Osteocyte (in vitro differentiated cells): ENCODE results near the gene BSDC1. TPM values are rescaled to one million over a fixed set of nuclear protein-coding genes. Genes with fewer than 3 reads are reported as not detected.
"Not testable (repeated sequence)": the region's sequence is repeated elsewhere in the genome, so short reads cannot be mapped to it uniquely, and the experiment has no call there.

Experiments used
- DNase-seq: peaks from one replicate; pipeline ENCODE4 v3.0.0; 2021; ENCODE audit warnings: mixed read lengths; ENCODE audit not compliant: unreplicated experiment; ENCODE audit errors: extremely low spot score
- H3K27ac Mint-ChIP-seq: one replicate; pipeline ENCODE4 v1.8.0; 2021; ENCODE audit warnings: mild to moderate bottlenecking, mixed read lengths; ENCODE audit not compliant: unreplicated experiment
- H3K27me3 Mint-ChIP-seq: one replicate; pipeline ENCODE4 v1.8.0; 2021; ENCODE audit warnings: mixed read lengths; ENCODE audit not compliant: unreplicated experiment
- H3K36me3 Mint-ChIP-seq: one replicate; pipeline ENCODE4 v1.8.0; 2021; ENCODE audit warnings: mixed read lengths; ENCODE audit not compliant: unreplicated experiment
- H3K4me1 Mint-ChIP-seq: one replicate; pipeline ENCODE4 v1.8.0; 2021; ENCODE audit warnings: mixed read lengths; ENCODE audit not compliant: unreplicated experiment
- H3K4me3 Mint-ChIP-seq: one replicate; pipeline ENCODE4 v1.8.0; 2021; ENCODE audit warnings: mild to moderate bottlenecking, moderate library complexity, mixed read lengths; ENCODE audit not compliant: unreplicated experiment
- H3K9me3 Mint-ChIP-seq: one replicate; pipeline ENCODE4 v1.8.0; 2021; ENCODE audit warnings: mixed read lengths; ENCODE audit not compliant: unreplicated experiment
- total RNA-seq: library from RNA; stranded (reverse); gene quantifications from 2 replicates; pipeline ENCODE4 v1.2.1, GENCODE V29; 2021
- TF ChIP-seq, protein P1 (sequence below): fragments of 200-600 bp; sonication (generic); IDR thresholded peaks from 2 replicates; pipeline ENCODE4 v1.5.0; 2021; ENCODE audit warnings: antibody characterized with exemption, mild to moderate bottlenecking, moderate library complexity

The BSDC1 gene
- total RNA-seq, 1 donor from 2014 or later, result 77.4 TPM

DNA sequence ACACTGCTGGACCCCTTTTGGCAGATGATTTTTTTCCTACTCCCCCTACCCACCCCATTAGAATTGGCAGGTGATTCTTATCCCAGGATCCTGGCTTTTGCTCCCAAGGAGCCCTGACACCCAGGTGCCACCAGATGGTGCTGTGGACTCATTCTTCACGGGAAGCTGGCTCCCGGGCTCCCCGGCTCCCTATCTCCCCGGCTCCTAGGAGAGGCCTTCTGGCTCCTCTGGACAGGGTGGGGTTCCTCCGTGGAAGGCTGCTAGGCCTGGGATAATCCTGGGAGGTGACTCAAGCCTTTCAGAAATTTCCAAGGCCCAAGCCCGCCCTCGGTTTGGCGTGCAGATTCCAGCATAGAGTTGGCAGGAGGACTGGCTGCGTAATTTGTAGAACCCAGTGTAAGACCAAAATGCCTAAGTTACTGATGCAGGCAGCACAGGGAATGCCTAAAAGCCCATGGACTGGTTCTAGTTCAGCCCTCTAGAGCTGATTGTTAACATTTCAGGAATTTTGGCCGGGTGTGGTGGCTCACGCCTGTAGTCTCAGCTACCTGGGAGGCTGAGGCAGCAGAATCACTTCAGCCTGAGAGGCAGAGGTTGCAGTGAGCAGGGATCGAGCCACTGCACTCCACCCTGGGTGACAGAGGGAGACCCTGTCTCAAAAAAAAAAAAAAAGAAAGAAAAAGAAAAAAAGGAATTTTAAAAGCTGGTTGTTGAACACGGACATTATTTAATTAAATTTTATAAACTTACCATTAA, 6.8 kb upstream of the BSDC1 start:
- H3K9me3 Mint-ChIP-seq, result no peaks in the 10 kb centered on the region
- no peaks in the 10 kb centered on the region for H3K27me3 Mint-ChIP-seq
- DNase-seq, result peak; percentile 92
- H3K27ac Mint-ChIP-seq, result peak overlapping the region; percentile 42
- H3K4me3 Mint-ChIP-seq, result no peak overlapping the region
- TF ChIP-seq, protein P1, sequence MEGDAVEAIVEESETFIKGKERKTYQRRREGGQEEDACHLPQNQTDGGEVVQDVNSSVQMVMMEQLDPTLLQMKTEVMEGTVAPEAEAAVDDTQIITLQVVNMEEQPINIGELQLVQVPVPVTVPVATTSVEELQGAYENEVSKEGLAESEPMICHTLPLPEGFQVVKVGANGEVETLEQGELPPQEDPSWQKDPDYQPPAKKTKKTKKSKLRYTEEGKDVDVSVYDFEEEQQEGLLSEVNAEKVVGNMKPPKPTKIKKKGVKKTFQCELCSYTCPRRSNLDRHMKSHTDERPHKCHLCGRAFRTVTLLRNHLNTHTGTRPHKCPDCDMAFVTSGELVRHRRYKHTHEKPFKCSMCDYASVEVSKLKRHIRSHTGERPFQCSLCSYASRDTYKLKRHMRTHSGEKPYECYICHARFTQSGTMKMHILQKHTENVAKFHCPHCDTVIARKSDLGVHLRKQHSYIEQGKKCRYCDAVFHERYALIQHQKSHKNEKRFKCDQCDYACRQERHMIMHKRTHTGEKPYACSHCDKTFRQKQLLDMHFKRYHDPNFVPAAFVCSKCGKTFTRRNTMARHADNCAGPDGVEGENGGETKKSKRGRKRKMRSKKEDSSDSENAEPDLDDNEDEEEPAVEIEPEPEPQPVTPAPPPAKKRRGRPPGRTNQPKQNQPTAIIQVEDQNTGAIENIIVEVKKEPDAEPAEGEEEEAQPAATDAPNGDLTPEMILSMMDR, result peak; percentile 93
- no peaks in the 10 kb centered on the region for H3K36me3 Mint-ChIP-seq
- peaks cover 1% of the 10 kb centered on the region for H3K4me1 Mint-ChIP-seq

GRCh38 chr1:32399843-32400242, 5.6 kb upstream of the BSDC1 start:
- Mint-ChIP-seq H3K27ac (no peak overlapping the region), H3K4me3 (no peak overlapping the region), H3K36me3 (no peaks in the 10 kb centered on the region), H3K4me1 (peaks cover 7% of the 10 kb centered on the region), H3K9me3 (no peaks in the 10 kb centered on the region), H3K27me3 (no peaks in the 10 kb centered on the region)
- TF ChIP-seq, protein P1, result no peak
- no peak for DNase-seq

- H3K4me1 Mint-ChIP-seq, result peaks cover 15% of the 10 kb centered on the region
- H3K36me3 Mint-ChIP-seq, result no peaks in the 10 kb centered on the region
- H3K9me3 Mint-ChIP-seq, result no peaks in the 10 kb centered on the region
- no peaks in the 10 kb centered on the region for H3K27me3 Mint-ChIP-seq
- TF ChIP-seq, protein P1, result no peak
- H3K27ac Mint-ChIP-seq, result no peak overlapping the region
- H3K4me3 Mint-ChIP-seq, result no peak overlapping the region
- no peak for DNase-seq
These were observed 4.2 kb upstream of the BSDC1 start for GRCh38 chr1:32398401-32398800.

GRCh38 chr1:32396524-32396923, 2.3 kb upstream of the BSDC1 start:
- H3K4me1 Mint-ChIP-seq, result peaks cover 26% of the 10 kb centered on the region
- not testable (repeated sequence) for H3K4me3 Mint-ChIP-seq, H3K9me3 Mint-ChIP-seq, DNase-seq, H3K36me3 Mint-ChIP-seq, H3K27me3 Mint-ChIP-seq, H3K27ac Mint-ChIP-seq

DNA sequence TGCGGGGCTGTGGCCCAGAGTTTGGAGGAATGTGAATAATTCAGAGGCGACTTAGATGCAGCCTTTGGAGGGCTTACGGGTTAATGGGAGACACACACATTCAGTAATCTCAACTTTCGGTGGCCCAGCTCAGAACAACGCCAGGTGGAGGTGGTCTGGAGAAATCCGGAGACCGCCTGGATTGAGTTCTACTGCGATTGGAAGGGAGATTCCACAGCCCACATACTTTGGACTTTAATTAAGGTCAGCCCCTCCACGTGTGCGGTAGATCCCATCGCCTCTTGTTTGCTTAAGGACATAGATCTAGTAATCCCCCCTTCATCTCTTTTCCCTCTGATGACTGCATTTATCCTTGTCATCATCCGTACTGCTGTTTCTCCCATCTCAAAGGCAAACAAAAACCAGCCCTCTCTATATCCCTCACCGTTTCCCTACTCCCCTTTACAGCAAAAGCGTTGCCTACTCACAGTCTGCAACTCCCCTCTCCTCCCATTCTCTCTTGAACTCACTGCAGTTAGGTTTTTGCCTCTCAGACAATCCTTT, 720 bp upstream of the BSDC1 start:
- H3K27ac Mint-ChIP-seq, result peak overlapping the region; percentile 99
- no peaks in the 10 kb centered on the region for H3K9me3 Mint-ChIP-seq
- TF ChIP-seq, protein P1, result no peak
- peaks cover 25% of the 10 kb centered on the region for H3K4me1 Mint-ChIP-seq
- H3K4me3 Mint-ChIP-seq, result peak overlapping the region; percentile 100
- H3K36me3 Mint-ChIP-seq, result no peaks in the 10 kb centered on the region
- no peaks in the 10 kb centered on the region for H3K27me3 Mint-ChIP-seq
- DNase-seq, result no peak
